Astrocyte (in vitro differentiated cells and primary cell): ENCODE results near the gene CALD1. TPM values are rescaled to one million over a fixed set of nuclear protein-coding genes. Genes with fewer than 3 reads are reported as not detected.

Experiments
- DNase-seq: peaks from one replicate; pipeline ENCODE4 v3.0.0-alpha.2; 2010; ENCODE audit warnings: low read depth
- FAIRE-seq: peaks from 2 replicates; lab custom pipeline; 2011; peaks lifted over from hg19 to GRCh38; lab: Jason Lieb, UNC
- H2AFZ ChIP-seq: 2 replicates; pipeline ENCODE4 v1.6.0; 2012; ENCODE audit warnings: low read depth, low read length, inconsistent platforms
- H3K27ac ChIP-seq: 2 replicates; pipeline ENCODE4 v1.5.1; 2011; ENCODE audit warnings: low read depth, low read length, inconsistent platforms
- H3K27me3 ChIP-seq: 2 replicates; pipeline ENCODE4 v1.6.0; 2011; ENCODE audit warnings: low read length, inconsistent platforms; ENCODE audit not compliant: insufficient read depth
- H3K36me3 ChIP-seq: 2 replicates; pipeline ENCODE4 v1.5.1; 2011; ENCODE audit warnings: low read length, inconsistent platforms; ENCODE audit not compliant: insufficient read depth
- H3K4me1 ChIP-seq: 2 replicates; pipeline ENCODE4 v1.5.1; 2011; ENCODE audit warnings: low read length, inconsistent platforms; ENCODE audit not compliant: insufficient read depth
- H3K4me2 ChIP-seq: 2 replicates; pipeline ENCODE4 v1.6.0; 2012; ENCODE audit warnings: low read length, inconsistent platforms
- H3K4me3 ChIP-seq: 2 replicates; pipeline ENCODE4 v1.5.1; 2011; ENCODE audit warnings: low read depth, mild to moderate bottlenecking, low read length, inconsistent platforms; ENCODE audit not compliant: insufficient read depth
- H3K79me2 ChIP-seq: 2 replicates; pipeline ENCODE4 v1.6.0; 2012; ENCODE audit warnings: mild to moderate bottlenecking, low read length, inconsistent platforms; ENCODE audit not compliant: insufficient read depth
- H3K9ac ChIP-seq: 2 replicates; pipeline ENCODE4 v1.6.0; 2012; ENCODE audit warnings: mild to moderate bottlenecking, low read length, inconsistent platforms
- H3K9me3 ChIP-seq: 2 replicates; pipeline ENCODE4 v1.5.1; 2012; ENCODE audit warnings: low read depth, mild to moderate bottlenecking, low read length, inconsistent platforms; ENCODE audit not compliant: insufficient read depth
- H4K20me1 ChIP-seq: 2 replicates; pipeline ENCODE4 v1.6.0; 2012; ENCODE audit warnings: low read length, inconsistent platforms; ENCODE audit not compliant: insufficient read depth
- H3K27ac Mint-ChIP-seq: one replicate; pipeline ENCODE4 v1.8.0; 2021; ENCODE audit warnings: mild to moderate bottlenecking, mixed read lengths; ENCODE audit not compliant: unreplicated experiment
- H3K27me3 Mint-ChIP-seq: one replicate; pipeline ENCODE4 v1.8.0; 2021; ENCODE audit warnings: low read depth, mixed read lengths; ENCODE audit not compliant: unreplicated experiment
- H3K36me3 Mint-ChIP-seq: one replicate; pipeline ENCODE4 v1.8.0; 2021; ENCODE audit warnings: low read depth, mixed read lengths; ENCODE audit not compliant: unreplicated experiment
- H3K4me1 Mint-ChIP-seq: one replicate; pipeline ENCODE4 v1.8.0; 2021; ENCODE audit warnings: low read depth, mixed read lengths; ENCODE audit not compliant: unreplicated experiment
- H3K4me3 Mint-ChIP-seq: one replicate; pipeline ENCODE4 v1.8.0; 2021; ENCODE audit warnings: mild to moderate bottlenecking, moderate library complexity, mixed read lengths; ENCODE audit not compliant: unreplicated experiment
- H3K9me3 Mint-ChIP-seq: one replicate; pipeline ENCODE4 v1.8.0; 2021; ENCODE audit warnings: mild to moderate bottlenecking, mixed read lengths; ENCODE audit not compliant: unreplicated experiment
- EZH2 ChIP-seq: IDR thresholded peaks from 2 replicates; pipeline ENCODE4 v1.6.1; 2012; ENCODE audit warnings: mild to moderate bottlenecking, low read length, inconsistent platforms; ENCODE audit not compliant: insufficient read depth
- total RNA-seq: library from RNA; stranded (reverse); gene quantifications from 2 replicates; pipeline ENCODE4 v1.2.1, GENCODE V29; 2021
- TF ChIP-seq, protein P1 (sequence below): IDR thresholded peaks from 2 replicates; pipeline ENCODE4 v1.5.1; 2011; ENCODE audit warnings: low read depth, mild to moderate bottlenecking, inconsistent platforms, low read length, moderate library complexity; ENCODE audit not compliant: insufficient read depth

CALD1 gene
- total RNA-seq, 1 donor from 2014 or later, result 1,872 TPM

DNA sequence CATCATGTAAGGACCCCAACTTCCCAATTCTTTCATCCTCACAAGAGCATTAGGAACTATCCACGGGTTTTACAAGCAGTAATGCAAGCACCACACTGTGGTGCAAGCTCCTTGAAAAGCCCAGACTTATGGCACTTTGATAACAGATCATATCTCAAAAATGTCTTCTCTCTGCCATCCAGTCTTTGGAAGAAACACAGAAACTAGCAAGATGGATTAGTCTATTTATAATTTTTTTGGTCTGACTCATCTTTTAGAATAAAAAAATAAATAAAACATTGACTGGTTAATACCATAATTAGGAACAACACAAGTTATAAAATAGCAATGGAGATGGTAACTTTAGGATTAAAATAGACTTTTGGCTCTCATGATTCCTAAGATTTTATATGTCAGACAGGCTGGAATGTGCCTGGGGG is 49.0 kb upstream of the CALD1 start:
- Histone ChIP-seq H3K79me2 (no peaks in the 10 kb centered on the region), H4K20me1 (no peaks in the 10 kb centered on the region), H2AFZ (no peak overlapping the region), H3K27ac (peak overlapping the region; percentile 23), H3K36me3 (no peaks in the 10 kb centered on the region), H3K4me2 (peak overlapping the region; percentile 29), H3K4me1 (peaks cover 15% of the 10 kb centered on the region), H3K9me3 (no peaks in the 10 kb centered on the region), H3K4me3 (no peak overlapping the region), H3K9ac (peak overlapping the region; percentile 22), H3K27me3 (no peaks in the 10 kb centered on the region)
- H3K27ac Mint-ChIP-seq, result no peak overlapping the region
- H3K27me3 Mint-ChIP-seq, result no peaks in the 10 kb centered on the region
- H3K4me3 Mint-ChIP-seq, result no peak overlapping the region
- FAIRE-seq, result peak; percentile 5
- H3K9me3 Mint-ChIP-seq, result peaks cover 2% of the 10 kb centered on the region
- DNase-seq, result peak; percentile 78
- H3K36me3 Mint-ChIP-seq, result peaks cover 2% of the 10 kb centered on the region
- no peak for TF ChIP-seq EZH2
- TF ChIP-seq, protein P1, sequence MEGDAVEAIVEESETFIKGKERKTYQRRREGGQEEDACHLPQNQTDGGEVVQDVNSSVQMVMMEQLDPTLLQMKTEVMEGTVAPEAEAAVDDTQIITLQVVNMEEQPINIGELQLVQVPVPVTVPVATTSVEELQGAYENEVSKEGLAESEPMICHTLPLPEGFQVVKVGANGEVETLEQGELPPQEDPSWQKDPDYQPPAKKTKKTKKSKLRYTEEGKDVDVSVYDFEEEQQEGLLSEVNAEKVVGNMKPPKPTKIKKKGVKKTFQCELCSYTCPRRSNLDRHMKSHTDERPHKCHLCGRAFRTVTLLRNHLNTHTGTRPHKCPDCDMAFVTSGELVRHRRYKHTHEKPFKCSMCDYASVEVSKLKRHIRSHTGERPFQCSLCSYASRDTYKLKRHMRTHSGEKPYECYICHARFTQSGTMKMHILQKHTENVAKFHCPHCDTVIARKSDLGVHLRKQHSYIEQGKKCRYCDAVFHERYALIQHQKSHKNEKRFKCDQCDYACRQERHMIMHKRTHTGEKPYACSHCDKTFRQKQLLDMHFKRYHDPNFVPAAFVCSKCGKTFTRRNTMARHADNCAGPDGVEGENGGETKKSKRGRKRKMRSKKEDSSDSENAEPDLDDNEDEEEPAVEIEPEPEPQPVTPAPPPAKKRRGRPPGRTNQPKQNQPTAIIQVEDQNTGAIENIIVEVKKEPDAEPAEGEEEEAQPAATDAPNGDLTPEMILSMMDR, result no peak
- H3K4me1 Mint-ChIP-seq, result peaks cover 39% of the 10 kb centered on the region

GRCh38 chr7:134731616-134732015 is 47.8 kb upstream of the CALD1 start:
- TF ChIP-seq, protein P1, result no peak
- TF ChIP-seq EZH2, result no peak
- Histone ChIP-seq H3K36me3 (no peaks in the 10 kb centered on the region), H3K27me3 (no peaks in the 10 kb centered on the region), H3K9ac (no peak overlapping the region), H4K20me1 (no peaks in the 10 kb centered on the region), H3K4me2 (no peak overlapping the region), H3K4me1 (peaks cover 20% of the 10 kb centered on the region), H3K27ac (no peak overlapping the region), H2AFZ (no peak overlapping the region), H3K9me3 (no peaks in the 10 kb centered on the region), H3K4me3 (no peak overlapping the region), H3K79me2 (no peaks in the 10 kb centered on the region)
- Mint-ChIP-seq H3K4me3 (no peak overlapping the region), H3K27ac (no peak overlapping the region), H3K36me3 (peaks cover 2% of the 10 kb centered on the region), H3K4me1 (peaks cover 50% of the 10 kb centered on the region), H3K9me3 (peaks cover 2% of the 10 kb centered on the region), H3K27me3 (no peaks in the 10 kb centered on the region)
- FAIRE-seq (no peak), DNase-seq (no peak)

DNA sequence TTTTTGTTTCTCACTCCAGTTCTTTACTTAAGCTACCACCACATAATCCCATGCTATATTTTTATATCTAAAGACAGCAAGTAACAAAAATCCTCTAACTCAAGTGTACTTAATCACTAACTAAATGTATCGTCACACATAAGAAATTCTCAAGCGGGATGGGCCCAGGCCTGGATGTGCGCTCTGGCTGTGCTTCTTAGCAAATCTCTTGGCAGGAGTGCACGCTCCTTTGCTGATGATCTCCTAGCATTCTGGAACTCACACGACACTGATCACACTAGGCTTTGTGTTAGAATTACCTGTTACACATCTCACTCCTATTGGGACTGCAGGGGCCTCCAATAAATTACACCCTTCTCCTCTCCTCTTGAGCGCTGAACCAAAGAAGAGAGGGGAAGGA is 46.7 kb upstream of the CALD1 start:
- Mint-ChIP-seq H3K36me3 (no peaks in the 10 kb centered on the region), H3K27me3 (no peaks in the 10 kb centered on the region), H3K9me3 (peaks cover 2% of the 10 kb centered on the region), H3K27ac (no peak overlapping the region), H3K4me1 (peaks cover 55% of the 10 kb centered on the region), H3K4me3 (no peak overlapping the region)
- Histone ChIP-seq H3K27ac (no peak overlapping the region), H3K27me3 (no peaks in the 10 kb centered on the region), H3K79me2 (no peaks in the 10 kb centered on the region), H3K4me2 (no peak overlapping the region), H4K20me1 (no peaks in the 10 kb centered on the region), H3K9ac (no peak overlapping the region), H2AFZ (no peak overlapping the region), H3K4me3 (no peak overlapping the region), H3K36me3 (no peaks in the 10 kb centered on the region), H3K4me1 (peaks cover 27% of the 10 kb centered on the region), H3K9me3 (no peaks in the 10 kb centered on the region)
- FAIRE-seq (no peak), DNase-seq (no peak)
- TF ChIP-seq EZH2, result no peak
- TF ChIP-seq, protein P1, result no peak
